Measurements from ENCODE around the gene ARHGAP12. TPM values are rescaled to one million over a fixed set of nuclear protein-coding genes. Genes with fewer than 3 reads are reported as not detected.

ARHGAP12 gene
- total and polyA plus RNA-seq, 2 donors (not counting 3 experiments of a cell fraction or from before 2014, with no cell fraction given): 5.8 to 19.3 TPM

DNA sequence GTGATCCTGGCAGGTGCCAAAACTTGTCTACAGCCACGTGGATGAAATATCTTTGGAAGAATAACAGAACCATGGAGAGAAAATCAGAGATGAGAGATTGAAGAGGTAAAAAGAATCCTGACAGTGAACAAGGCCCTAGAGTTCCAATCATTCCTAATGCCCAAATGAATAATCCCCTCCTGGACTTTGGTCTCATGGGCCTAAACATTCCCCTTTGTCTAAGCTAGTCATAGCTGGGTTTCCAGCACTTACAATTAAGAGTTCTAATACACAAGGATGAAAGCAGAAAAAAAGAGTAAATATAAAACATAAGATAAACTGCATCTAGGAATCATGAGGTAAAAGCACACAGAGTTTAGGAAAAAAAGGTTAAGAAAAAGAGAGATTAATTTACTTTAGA, 40.2 kb downstream of the ARHGAP12 start:
- FAIRE-seq: no peak
- H3K27ac ChIP-seq (ENCODE audit: insufficient read depth, low read depth, low read length): no peak overlapping the region

More for the DNA sequence above, 40.2 kb downstream of the ARHGAP12 start:
- Histone ChIP-seq H3K4me2 (ENCODE audit: insufficient read depth, low read length) (no peak overlapping the region), H2AFZ (ENCODE audit: low read depth, low read length) (no peak overlapping the region), H3K27me3 (ENCODE audit: control insufficient read depth in 2 of 2, insufficient read depth in 2 of 2, low read length in 2 of 2) (no peaks in the 10 kb centered on the region), H3K4me3 (replicated peaks in 1 of 3; ENCODE audit: insufficient read depth in 1 of 3, low read depth in 1 of 3, low read length in 3 of 3) (no peak overlapping the region), H3K9me1 (replicated peaks; ENCODE audit: control insufficient read depth, extremely low read depth, insufficient read depth, low read length) (no peaks in the 10 kb centered on the region), H3K9ac (replicated peaks; ENCODE audit: extremely low read depth, insufficient read depth, low read length) (no peak overlapping the region), H3K4me1 (ENCODE audit: control insufficient read depth, extremely low read depth, insufficient read depth, low read length) (no peaks in the 10 kb centered on the region), H3K79me2 (ENCODE audit: control insufficient read depth, insufficient read depth, low read length) (no peaks in the 10 kb centered on the region), H4K20me1 (replicated peaks; ENCODE audit: control insufficient read depth, extremely low read depth, insufficient read depth, low read length) (no peaks in the 10 kb centered on the region), H3K36me3 (ENCODE audit: control insufficient read depth in 2 of 2, extremely low read depth in 1 of 2, insufficient read depth in 2 of 2, low read length in 2 of 2) (no peaks in the 10 kb centered on the region), H3K9me3 (replicated peaks; ENCODE audit: control insufficient read depth, insufficient read depth, low read length) (no peaks in the 10 kb centered on the region)
- no TSS peak for BruUV-seq (replicated peaks)
- dilution Hi-C loops (cut with MboI; ENCODE audit: extremely low pct_ligation_motif_present, low sequenced_read_pairs): no loop called here
- TF ChIP-seq, protein P1, sequence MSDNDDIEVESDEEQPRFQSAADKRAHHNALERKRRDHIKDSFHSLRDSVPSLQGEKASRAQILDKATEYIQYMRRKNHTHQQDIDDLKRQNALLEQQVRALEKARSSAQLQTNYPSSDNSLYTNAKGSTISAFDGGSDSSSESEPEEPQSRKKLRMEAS (IDR thresholded peaks at IDR 0.05; ENCODE audit: insufficient read depth, insufficient read length): no peak
- TF ChIP-seq POLR2A (IDR thresholded peaks at IDR 0.05; ENCODE audit: low read depth, low read length) (no peak), POLR2AphosphoS5 (IDR thresholded peaks at IDR 0.05; ENCODE audit: insufficient read depth, low read depth, low read length) (no peak), EZH2 (IDR thresholded peaks at IDR 0.05; ENCODE audit: borderline replicate concordance, low read depth, low read length, severe bottlenecking) (no peak), JUN (IDR thresholded peaks at IDR 0.05; ENCODE audit: borderline replicate concordance, insufficient read depth, insufficient read length, low read depth) (no peak), GATA2 (IDR thresholded peaks at IDR 0.05; ENCODE audit: insufficient read depth, insufficient read length, low read depth, low read length) (no peak), MYC (IDR thresholded peaks at IDR 0.05; ENCODE audit: low read depth, low read length) (no peak), FOS (IDR thresholded peaks at IDR 0.05; ENCODE audit: borderline replicate concordance, insufficient read depth, low read length) (no peak)
- TF ChIP-seq, protein P2, sequence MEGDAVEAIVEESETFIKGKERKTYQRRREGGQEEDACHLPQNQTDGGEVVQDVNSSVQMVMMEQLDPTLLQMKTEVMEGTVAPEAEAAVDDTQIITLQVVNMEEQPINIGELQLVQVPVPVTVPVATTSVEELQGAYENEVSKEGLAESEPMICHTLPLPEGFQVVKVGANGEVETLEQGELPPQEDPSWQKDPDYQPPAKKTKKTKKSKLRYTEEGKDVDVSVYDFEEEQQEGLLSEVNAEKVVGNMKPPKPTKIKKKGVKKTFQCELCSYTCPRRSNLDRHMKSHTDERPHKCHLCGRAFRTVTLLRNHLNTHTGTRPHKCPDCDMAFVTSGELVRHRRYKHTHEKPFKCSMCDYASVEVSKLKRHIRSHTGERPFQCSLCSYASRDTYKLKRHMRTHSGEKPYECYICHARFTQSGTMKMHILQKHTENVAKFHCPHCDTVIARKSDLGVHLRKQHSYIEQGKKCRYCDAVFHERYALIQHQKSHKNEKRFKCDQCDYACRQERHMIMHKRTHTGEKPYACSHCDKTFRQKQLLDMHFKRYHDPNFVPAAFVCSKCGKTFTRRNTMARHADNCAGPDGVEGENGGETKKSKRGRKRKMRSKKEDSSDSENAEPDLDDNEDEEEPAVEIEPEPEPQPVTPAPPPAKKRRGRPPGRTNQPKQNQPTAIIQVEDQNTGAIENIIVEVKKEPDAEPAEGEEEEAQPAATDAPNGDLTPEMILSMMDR (IDR thresholded peaks at IDR 0.05; ENCODE audit: extremely low read depth in 1 of 2, insufficient read depth in 1 of 2, low read depth in 1 of 2, low read length in 2 of 2): no peak
- no peak for DNase-seq (ENCODE audit: low read depth, low spot score)
- intact Hi-C loops (cut with micrococcal nuclease): no loop called here
- ChIA-PET POLR2A (no interaction called here), CTCF (interaction anchor here (1.3 kb wide), 1 partner anchor 8 kb away, joined by 5 read pairs; no protein-coding TSS in a partner anchor)

Data from endothelial cell of umbilical vein (primary cell).